Measurements from ENCODE around the gene NEDD4L. TPM values are rescaled to one million over a fixed set of nuclear protein-coding genes. Genes with fewer than 3 reads are reported as not detected.

The NEDD4L gene
- total RNA-seq, 2 experiments from 2014 or later: 3.2 to 3.3 TPM

GRCh38 chr18:58112174-58112573 lies 68.1 kb downstream of the NEDD4L start:
- DNase-seq (ENCODE audit: low spot score): no peak
- Histone ChIP-seq H3K79me2 (ENCODE audit: insufficient read depth, low read depth, low read length) (no peaks in the 10 kb centered on the region), H3K9me3 (ENCODE audit: low read length) (no peaks in the 10 kb centered on the region), H3K4me2 (ENCODE audit: low read length) (no peak overlapping the region), H3K36me3 (ENCODE audit: insufficient read depth, low read length) (no peaks in the 10 kb centered on the region), H3K4me1 (ENCODE audit: insufficient read depth, low read length, poor library complexity, severe bottlenecking) (no peaks in the 10 kb centered on the region), H3K4me3 (ENCODE audit: low read depth, low read length, poor library complexity, severe bottlenecking) (no peak overlapping the region), H3K27ac (ENCODE audit: low read depth, low read length, poor library complexity, severe bottlenecking) (no peak overlapping the region), H3K9me2 (ENCODE audit: insufficient read depth, low read length) (no peaks in the 10 kb centered on the region), H4K20me1 (ENCODE audit: insufficient read depth, low read length) (no peaks in the 10 kb centered on the region), H2AFZ (ENCODE audit: low read length) (no peak overlapping the region)
- TF ChIP-seq EZH2phosphoT487 (IDR thresholded peaks at IDR 0.05; ENCODE audit: borderline replicate concordance, low read depth, low read length): no peak
- TF ChIP-seq CTCF (conservative IDR thresholded peaks at IDR 0.05; ENCODE audit: low read length): no peak
- POLR2A ChIA-PET: no interaction called here
- intact Hi-C loops (cut with micrococcal nuclease; ENCODE audit: unreplicated experiment): no loop called here
- BruUV-seq (replicated peaks): no TSS peak
- CTCF ChIA-PET (ENCODE audit: unreplicated experiment): no interaction called here

GRCh38 chr18:58113337-58113736 lies 69.3 kb downstream of the NEDD4L start:
- no peak for DNase-seq (ENCODE audit: low spot score)
- no peak overlapping the region for H2AFZ ChIP-seq (ENCODE audit: low read length)
- no peaks in the 10 kb centered on the region for H3K79me2 ChIP-seq (ENCODE audit: insufficient read depth, low read depth, low read length)
- TF ChIP-seq EZH2phosphoT487 (IDR thresholded peaks at IDR 0.05; ENCODE audit: borderline replicate concordance, low read depth, low read length) (no peak), CTCF (conservative IDR thresholded peaks at IDR 0.05; ENCODE audit: low read length) (no peak)
- intact Hi-C loops (cut with micrococcal nuclease; ENCODE audit: unreplicated experiment): no loop called here
- no peaks in the 10 kb centered on the region for H4K20me1 ChIP-seq (ENCODE audit: insufficient read depth, low read length)
- no peak overlapping the region for H3K4me2 ChIP-seq (ENCODE audit: low read length)
- no peaks in the 10 kb centered on the region for H3K9me3 ChIP-seq (ENCODE audit: low read length)
- no peaks in the 10 kb centered on the region for H3K9me2 ChIP-seq (ENCODE audit: insufficient read depth, low read length)
- POLR2A ChIA-PET: no interaction called here
- H3K4me3 ChIP-seq (ENCODE audit: low read depth, low read length, poor library complexity, severe bottlenecking): no peak overlapping the region
- BruUV-seq (replicated peaks): no TSS peak
- CTCF ChIA-PET (ENCODE audit: unreplicated experiment): no interaction called here
- no peaks in the 10 kb centered on the region for H3K36me3 ChIP-seq (ENCODE audit: insufficient read depth, low read length)
- no peaks in the 10 kb centered on the region for H3K4me1 ChIP-seq (ENCODE audit: insufficient read depth, low read length, poor library complexity, severe bottlenecking)
- H3K27ac ChIP-seq (ENCODE audit: low read depth, low read length, poor library complexity, severe bottlenecking): no peak overlapping the region

- Histone ChIP-seq H3K9me3 (ENCODE audit: low read length) (no peaks in the 10 kb centered on the region), H2AFZ (ENCODE audit: low read length) (no peak overlapping the region), H3K4me3 (ENCODE audit: low read depth, low read length, poor library complexity, severe bottlenecking) (no peak overlapping the region), H3K9me2 (ENCODE audit: insufficient read depth, low read length) (no peaks in the 10 kb centered on the region), H3K27ac (ENCODE audit: low read depth, low read length, poor library complexity, severe bottlenecking) (no peak overlapping the region), H3K79me2 (ENCODE audit: insufficient read depth, low read depth, low read length) (no peaks in the 10 kb centered on the region), H4K20me1 (ENCODE audit: insufficient read depth, low read length) (no peaks in the 10 kb centered on the region), H3K36me3 (ENCODE audit: insufficient read depth, low read length) (no peaks in the 10 kb centered on the region), H3K4me1 (ENCODE audit: insufficient read depth, low read length, poor library complexity, severe bottlenecking) (no peaks in the 10 kb centered on the region), H3K4me2 (ENCODE audit: low read length) (no peak overlapping the region)
- ChIA-PET POLR2A (no interaction called here), CTCF (ENCODE audit: unreplicated experiment) (no interaction called here)
- intact Hi-C loops (cut with micrococcal nuclease; ENCODE audit: unreplicated experiment): no loop called here
- DNase-seq (ENCODE audit: low spot score): no peak
- TF ChIP-seq EZH2phosphoT487 (IDR thresholded peaks at IDR 0.05; ENCODE audit: borderline replicate concordance, low read depth, low read length) (no peak), CTCF (conservative IDR thresholded peaks at IDR 0.05; ENCODE audit: low read length) (no peak)
- no TSS peak for BruUV-seq (replicated peaks)
Observed at GRCh38 chr18:58114766-58115165, 70.7 kb downstream of the NEDD4L start.

Measured in OCI-LY7 (cell line).